KBM-7 (cell line): ENCODE data around the gene NIPA2.

Source experiments
- DNase-seq: peaks from one replicate; pipeline ENCODE4 v3.0.0-alpha.2; 2015
- in situ Hi-C: fragments of 300-500 bp; cut with MboI; formaldehyde crosslinking; loops from 2 replicates; pipeline ENCODE4 v1.14.3; 2020; ENCODE audit warnings: low sequenced_read_pairs, low pct_unique_long_range_greater_than_20kb, mixed read lengths

NIPA2 gene

DNA sequence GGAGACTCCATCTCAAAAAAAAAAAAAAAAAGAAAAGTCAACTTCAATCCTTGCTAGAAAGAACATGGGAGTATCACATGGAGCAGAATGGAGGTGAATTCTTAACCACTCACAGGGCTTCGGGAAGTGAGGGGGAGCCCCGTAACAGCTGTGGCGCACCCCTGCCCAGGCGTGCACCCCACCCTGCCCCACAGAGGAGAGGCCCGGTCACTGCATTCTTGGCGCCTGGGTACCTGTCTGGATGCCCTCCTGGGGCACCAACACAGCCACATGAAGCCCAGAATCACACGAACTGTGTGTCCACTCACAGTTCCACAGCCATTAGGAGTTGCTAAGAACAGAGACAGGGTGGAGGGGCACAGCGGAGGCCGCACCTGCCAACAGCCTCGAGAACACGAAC lies 51.8 kb downstream of the NIPA2 start:
- in situ Hi-C loops: no loop called here

DNA sequence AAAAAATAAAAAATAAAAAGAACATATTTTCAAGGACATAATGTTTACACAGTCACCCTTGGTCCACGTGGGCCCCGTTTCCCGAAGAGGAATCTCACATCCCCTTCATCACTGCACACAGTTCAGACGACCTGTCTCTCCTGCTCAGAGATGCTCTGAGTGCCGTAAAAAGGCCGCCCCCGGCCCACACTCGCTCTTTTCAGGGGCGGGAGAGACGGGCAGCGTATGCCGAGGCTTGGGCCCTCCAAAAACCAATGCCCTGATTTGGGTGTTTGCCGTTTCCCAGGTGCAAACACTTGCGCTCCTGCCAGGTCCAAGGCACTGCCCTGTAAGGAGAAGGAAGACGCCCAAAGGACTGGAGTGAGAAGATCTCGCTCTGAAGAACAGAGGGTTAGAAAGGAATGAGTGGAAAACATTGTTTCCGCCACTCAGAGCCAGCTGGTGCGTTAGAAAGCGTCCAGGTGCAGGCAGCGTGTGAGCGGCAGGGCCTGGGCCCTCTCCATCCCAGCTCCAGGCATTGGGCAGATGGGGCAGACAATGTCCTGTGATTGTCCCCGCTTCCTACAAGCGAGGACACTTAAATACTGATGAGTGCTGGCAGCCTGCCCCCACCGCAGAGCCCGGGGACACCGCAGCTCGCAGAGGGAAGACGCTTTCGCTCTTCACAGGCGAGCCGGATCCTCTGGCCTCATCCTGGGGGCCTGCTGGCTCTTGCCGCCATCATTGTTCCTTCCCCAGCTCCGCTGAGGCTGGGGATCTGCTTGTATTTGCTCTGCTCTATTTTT lies 53.2 kb downstream of the NIPA2 start:
- in situ Hi-C loops: no loop called here

More for the DNA sequence above, 51.8 kb downstream of the NIPA2 start:
- no peak for DNase-seq

DNA sequence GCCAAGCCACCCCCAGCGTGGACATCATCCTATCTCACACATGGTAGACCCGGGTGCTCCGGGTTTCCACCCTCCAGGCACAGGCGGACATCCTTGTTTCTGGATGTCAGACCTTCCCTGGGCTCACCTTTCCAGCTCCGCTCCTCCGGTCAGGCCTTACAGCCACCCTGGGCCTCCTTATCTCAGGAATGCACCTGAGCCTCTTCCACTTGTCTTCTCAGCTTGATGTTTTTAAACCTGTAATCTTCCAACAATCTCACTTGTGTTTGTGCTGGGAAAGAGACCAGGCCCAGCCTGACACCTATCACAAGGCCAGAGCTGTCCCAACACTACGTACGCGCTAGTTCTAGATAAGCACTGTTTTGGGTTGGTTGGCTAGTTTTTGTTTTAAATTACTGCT lies 53.9 kb downstream of the NIPA2 start:
- no peak for DNase-seq
- in situ Hi-C loops: no loop called here

More for the DNA sequence above, 53.2 kb downstream of the NIPA2 start:
- DNase-seq: no peak

DNA sequence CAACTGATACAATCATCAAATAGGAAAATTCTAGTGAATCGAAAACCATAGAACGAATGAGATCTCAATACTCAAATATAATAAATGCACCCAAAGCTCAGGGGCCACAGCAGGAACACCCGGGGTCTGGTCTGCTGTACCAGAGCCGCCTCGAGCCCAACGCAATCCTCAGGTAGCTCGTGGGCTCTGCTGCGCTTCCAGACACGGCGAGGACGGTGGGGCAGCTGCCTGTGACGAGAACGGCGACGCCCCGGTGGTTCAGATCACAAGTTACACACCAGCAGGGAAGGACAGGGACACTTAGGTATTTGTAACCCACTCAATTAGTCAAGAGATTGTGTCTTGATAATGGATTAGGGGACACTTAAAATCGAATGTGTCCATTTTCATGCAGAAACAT lies 54.6 kb downstream of the NIPA2 start:
- in situ Hi-C loops: no loop called here
- no peak for DNase-seq

DNA sequence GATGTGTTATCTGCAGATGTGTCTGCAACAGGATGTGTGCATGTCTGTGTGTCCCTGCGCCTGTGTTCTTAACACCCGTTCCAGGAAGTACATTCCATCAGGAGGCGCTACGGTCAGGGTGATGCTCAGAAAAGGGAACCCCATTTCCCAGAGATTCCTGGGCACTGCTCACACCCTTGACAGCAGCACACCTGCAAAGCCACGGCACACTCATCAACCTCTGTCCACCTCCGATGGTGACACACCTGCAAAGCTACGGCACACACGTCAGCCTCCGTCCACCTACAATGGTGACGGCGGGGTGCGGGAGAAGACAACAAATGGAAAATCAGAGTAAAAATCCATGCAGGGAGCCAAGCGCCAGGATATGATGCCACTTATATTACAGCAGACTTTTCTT lies 55.4 kb downstream of the NIPA2 start:
- DNase-seq: no peak
- in situ Hi-C loops: no loop called here

DNA sequence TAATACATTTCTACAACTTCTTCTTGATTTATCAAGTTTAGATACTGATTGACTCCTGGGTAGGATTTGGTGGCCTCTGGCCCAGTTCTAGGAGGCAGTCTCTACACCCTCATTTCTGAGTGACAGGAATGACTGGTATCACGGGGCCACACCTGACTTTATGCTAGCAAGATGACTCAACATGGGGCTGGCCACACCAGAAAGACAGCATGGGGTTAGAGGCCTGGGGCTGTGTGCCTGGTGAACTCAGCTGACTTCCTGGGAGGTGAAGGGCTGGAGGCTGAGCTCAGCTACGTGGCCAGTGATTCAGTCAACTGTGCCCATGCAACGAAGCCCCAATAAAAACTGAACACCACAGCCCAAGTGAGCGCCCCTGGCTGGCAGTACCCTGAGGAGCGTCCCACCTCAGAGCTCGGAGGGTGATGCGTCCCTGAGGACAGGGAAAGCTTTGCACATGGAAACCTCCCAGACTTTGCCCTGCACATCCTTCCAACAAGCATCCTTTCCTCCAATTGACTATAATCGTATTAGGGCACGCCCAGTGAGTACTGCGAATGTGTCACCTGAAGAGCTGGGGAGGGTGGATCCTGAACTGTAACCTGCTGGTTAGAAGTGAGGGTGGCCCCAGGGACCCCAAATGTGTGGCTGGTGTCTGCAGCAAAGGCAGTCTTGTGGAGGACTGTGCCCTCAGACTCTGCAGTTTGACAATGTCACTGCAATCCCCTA lies 57.2 kb downstream of the NIPA2 start:
- no peak for DNase-seq
- in situ Hi-C loops: no loop called here

DNA sequence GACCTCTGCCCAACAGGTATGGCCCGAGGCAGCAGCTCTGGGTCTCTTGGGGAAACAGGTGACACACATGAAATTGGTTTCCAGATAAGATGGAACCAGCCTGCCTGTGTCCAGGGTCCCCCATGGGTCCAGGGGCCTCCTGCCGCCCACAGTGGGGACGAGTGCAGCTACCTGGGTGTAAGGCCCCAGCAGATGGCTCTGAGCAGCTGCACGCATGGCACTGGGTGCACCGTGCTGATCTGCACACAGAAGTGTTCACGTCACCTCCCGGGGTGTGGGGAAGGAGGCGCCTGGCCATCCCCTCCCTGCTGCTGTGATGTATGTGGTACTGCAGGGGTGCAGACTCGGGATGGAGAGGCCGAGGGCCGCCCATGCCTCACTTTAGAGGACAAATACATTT lies 63.6 kb downstream of the NIPA2 start:
- in situ Hi-C loops: loop anchor here (25.0 kb wide), 3 partner anchors 110 to 510 kb away; no protein-coding TSS in a partner anchor

DNA sequence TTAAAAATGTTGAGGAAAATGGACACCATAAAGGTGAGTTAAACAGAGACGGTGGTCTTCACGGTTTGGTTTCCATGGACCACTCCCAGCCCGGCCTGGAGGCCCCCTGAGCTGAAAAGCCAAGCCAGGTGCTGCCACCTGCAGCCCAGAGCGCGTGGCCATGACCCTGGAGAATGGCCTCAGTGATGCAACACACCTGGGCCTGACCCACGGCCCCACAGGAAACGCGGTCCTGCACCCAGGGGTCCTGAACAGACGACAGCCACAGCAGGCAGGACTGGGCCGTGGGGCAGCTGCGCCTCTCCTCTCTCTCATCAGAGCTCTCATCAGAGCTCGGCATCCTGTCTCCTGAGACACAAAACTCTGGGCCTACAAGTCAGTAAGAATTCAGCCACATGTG lies 64.1 kb downstream of the NIPA2 start:
- DNase-seq: no peak
- in situ Hi-C loops: loop anchor here (25.0 kb wide), 3 partner anchors 110 to 510 kb away; no protein-coding TSS in a partner anchor

More for the DNA sequence above, 63.6 kb downstream of the NIPA2 start:
- no peak for DNase-seq

DNA sequence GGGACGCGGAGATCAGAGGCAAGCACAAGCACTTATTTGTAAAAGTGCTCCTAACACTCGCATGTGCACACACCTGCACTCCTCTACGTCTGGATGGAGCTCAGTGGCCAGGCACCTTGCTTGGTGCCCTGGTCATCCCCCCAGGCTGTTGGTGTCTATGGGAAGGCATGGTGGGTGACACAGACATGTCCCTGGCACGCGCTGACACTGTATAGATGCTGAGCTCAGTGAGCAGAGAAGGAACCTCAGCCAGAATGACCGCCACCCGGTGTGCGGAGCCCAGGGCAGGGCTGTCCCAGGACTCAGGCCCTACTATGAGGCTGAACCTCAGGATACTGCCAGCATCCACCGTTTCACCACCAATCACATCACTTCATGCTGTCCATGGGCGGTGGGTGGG lies 64.5 kb downstream of the NIPA2 start:
- in situ Hi-C loops: loop anchor here (25.0 kb wide), 3 partner anchors 109 to 509 kb away; no protein-coding TSS in a partner anchor
- no peak for DNase-seq

DNA sequence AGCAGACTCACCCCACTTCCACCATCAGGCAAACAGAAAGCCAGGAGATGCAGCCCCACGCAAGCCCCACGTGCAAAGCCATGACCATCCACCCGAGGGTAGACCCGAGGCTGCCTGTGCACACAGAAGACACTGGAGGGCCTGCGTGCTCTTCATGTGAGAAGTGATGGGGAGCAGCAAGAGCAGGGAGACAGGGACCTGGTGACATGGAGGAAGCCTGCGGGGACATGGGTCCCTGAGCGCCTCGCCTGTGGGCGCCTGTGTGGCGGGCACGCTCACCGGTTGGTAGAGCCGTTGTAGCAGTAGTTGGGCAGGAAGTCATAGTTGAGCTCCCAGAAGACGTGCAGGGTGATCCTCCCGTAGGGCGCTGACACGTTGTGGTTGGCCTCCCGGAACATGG lies 65.0 kb downstream of the NIPA2 start:
- in situ Hi-C loops: loop anchor here (25.0 kb wide), 3 partner anchors 109 to 509 kb away; no protein-coding TSS in a partner anchor
- DNase-seq: no peak

DNA sequence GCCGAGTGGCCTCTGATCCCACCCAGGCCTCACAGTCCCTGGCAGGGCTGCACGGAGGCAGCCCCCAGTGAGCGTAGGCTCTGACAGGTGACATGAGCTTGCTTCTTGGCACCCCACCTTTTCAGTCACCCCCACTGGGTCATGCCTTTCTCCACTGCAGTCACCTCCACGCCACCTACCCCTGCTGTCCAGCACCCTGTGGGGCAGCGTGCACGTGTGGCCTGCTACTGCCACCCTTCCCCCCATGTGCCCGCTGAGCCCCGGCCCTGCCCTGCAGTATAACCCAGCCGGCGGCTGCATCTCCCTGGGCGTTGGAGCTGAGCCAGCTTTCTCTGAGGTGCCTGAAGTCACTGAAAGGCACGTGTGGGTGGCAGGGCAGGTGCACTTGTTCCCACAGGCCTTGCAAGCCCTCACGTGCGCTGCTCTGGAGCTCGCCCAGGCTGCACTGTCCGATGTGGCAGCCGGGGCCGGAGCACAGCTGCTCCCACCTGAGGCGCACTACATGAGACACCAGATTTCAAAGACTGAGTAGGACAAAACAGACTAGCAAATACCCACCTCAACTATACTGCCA lies 65.6 kb downstream of the NIPA2 start:
- no peak for DNase-seq
- in situ Hi-C loops: loop anchor here (25.0 kb wide), 3 partner anchors 108 to 508 kb away; no protein-coding TSS in a partner anchor

DNA sequence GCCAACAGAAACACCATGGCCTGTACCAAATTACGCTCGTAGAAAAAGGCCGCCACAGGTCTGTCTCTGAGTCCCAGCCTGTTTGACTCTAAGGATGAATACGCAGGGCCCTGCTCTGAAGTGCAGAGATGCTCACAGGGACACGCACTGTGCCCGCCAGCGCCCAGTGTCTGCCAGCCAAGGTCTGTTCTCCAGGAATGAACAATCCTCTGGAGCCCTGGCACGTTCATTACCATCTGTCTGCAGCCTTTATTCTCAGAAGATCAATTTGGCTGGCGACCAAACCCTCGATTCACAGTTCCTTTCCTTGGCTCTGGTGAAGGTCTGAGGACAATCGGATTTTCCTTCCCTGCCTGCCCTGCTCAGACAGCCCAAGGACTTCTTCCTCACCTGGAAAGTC lies 66.3 kb downstream of the NIPA2 start:
- DNase-seq: no peak
- in situ Hi-C loops: loop anchor here (25.0 kb wide), 3 partner anchors 108 to 508 kb away; no protein-coding TSS in a partner anchor

DNA sequence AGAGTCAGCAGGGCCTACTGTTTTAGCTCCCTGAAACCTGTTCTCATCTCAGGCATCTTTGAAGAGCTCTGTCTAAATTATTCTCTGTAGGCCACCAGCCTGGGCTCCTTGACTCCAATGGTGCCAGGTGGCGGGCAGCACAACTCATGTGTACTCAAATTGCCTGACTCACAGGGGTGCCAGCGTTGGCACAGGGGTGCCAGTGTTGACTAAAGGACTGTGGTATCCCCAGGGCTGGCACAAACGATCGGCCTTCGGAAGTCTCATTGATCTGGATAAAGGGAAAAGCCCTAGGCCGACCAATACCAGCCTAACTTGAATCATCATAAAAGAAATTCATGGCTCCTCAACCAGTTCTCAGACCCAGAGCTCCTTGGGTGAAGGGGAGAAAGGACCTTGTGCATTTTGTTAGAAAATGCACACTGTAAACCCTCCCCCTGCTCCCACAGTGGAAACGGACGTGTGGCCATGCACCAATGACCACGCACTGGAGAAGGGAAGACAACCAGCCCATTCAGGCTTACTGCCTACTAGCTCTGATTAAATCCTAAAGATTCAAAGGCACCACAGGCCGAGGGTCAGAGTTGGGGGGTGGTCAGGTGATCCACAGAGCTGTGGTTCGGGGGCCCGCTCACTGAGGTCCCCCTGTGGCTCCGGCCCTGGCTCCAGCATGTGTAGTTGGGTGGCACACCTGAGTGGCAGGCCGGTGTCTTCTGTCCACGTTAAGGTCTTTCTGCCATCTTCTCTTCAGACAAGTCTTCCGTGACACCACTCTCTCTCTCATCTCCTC lies 68.9 kb downstream of the NIPA2 start:
- in situ Hi-C loops: loop anchor here (25.0 kb wide), 3 partner anchors 105 to 505 kb away; no protein-coding TSS in a partner anchor
- DNase-seq: no peak

DNA sequence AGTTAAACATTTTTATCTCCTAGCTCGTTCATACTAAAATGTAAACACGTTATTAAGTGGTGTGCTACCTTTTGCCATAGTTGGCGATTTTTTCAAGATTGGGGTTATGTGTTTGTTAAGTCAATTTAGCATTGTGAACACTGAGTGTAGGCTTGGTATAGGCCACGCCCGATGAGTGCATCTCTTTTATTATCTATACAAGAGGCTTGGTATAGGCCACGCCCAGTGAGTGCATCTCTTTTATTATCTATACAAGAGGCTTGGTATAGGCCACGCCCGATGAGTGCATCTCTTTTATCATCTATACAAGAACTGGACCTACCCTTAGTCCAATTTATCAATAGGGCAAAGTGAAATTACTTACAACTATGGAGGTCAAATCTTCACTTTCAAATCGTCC lies 70.4 kb downstream of the NIPA2 start:
- in situ Hi-C loops: loop anchor here (25.0 kb wide), 3 partner anchors 103 to 503 kb away; no protein-coding TSS in a partner anchor
- no peak for DNase-seq

DNA sequence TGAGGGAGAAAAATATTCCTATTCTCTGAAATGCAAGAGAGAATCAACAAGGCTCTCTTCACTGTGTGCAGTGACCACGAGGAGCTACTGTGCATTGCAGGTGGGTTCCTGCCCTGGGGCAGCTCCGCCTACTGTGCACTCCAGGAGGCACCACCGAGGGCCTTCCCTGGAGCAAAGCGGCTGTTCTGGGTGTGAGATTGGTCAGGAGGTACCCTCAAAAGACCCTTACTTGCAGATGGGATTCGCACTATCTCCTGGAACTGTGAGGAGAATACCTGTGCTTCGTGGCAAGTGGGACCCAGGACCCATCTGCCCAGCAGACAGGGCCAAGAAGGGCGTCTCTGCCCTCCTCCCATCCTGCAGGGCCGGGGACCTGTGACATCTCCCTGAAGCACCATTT lies 72.8 kb downstream of the NIPA2 start:
- no peak for DNase-seq
- in situ Hi-C loops: loop anchor here (25.0 kb wide), 3 partner anchors 101 to 501 kb away; no protein-coding TSS in a partner anchor

DNA sequence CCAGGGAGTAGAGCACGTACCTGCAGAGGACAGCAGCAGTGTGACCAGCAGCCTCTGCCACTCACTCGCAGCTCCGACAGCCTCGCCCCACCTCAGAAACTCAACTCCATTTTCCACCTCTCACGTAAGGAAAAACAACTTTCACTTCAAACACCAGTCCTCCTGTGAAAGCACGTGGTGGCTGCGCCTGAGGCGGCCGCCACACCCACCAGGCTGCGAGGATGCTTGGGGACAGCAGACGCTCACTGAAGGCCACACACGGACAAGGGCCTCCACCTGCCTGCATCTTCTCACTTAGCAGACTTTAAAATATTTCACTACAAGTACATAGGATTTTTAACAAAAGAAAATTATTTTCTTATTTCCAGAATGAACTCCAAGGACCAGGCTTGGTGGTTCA lies 73.8 kb downstream of the NIPA2 start:
- in situ Hi-C loops: loop anchor here (25.0 kb wide), 3 partner anchors 100 to 500 kb away; no protein-coding TSS in a partner anchor
- no peak for DNase-seq

DNA sequence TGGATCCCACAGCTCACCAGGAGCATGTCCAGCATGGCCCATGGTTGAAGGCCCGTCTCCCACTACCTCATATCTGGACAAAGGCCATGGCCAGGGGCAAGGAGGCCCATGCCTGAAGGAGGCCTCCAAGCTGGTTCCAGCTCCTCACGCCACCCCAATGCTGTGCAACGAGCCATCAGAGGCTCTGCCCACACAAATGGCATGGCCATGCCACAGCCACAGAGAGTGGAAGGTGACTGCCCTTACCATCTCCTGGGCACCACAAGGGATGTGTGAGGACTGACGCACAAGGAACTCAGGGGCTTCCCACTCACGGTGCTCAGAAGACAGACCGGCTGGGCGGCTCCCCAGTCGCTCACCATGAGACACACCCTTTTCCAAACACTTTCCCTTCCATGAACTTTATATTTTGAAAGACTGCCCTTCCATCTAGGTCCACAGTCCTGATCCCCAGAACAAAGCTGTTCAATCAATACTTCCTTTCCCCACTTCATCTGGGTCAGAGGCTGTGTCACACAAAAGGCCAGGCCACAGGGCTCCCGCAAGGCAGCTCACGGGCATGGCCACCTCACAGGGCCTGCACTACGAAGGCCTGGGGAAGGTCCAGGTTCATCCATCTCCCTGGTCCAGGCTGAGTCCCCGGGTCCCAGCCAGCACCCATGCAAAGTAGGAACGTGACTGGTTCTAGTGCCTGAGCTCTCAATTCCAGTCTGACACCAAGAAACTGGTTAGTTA lies 75.3 kb downstream of the NIPA2 start:
- in situ Hi-C loops: loop anchor here (25.0 kb wide), 3 partner anchors 98 to 498 kb away; no protein-coding TSS in a partner anchor
- DNase-seq: no peak
